Mucosa of descending colon (tissue), 3 donors: ENCODE results near the gene RPL36AL. TPM values are rescaled to one million over a fixed set of nuclear protein-coding genes. Genes with fewer than 3 reads are reported as not detected.

Source experiments
- ATAC-seq: fragments of 200-7000 bp; cut with Tn5 transposase; one replicate; pipeline ENCODE4 v1.9.1; 2020; ENCODE audit warnings: mild to moderate bottlenecking, moderate library complexity
- DNase-seq, 3 donors: peaks; one replicate each; pipeline ENCODE4 v3.0.0-alpha.2; 2020
- H3K36me3 ChIP-seq: fragments of 200-600 bp; one replicate; pipeline ENCODE4 v1.8.0; 2021; ENCODE audit warnings: low read depth, mild to moderate bottlenecking
- H3K4me1 ChIP-seq: fragments of 200-600 bp; one replicate; pipeline ENCODE4 v1.8.0; 2021; ENCODE audit warnings: low read depth, mild to moderate bottlenecking
- H3K4me3 ChIP-seq: fragments of 200-600 bp; one replicate; pipeline ENCODE4 v1.8.0; 2021; ENCODE audit warnings: mild to moderate bottlenecking
- H3K9me3 ChIP-seq: fragments of 200-600 bp; one replicate; pipeline ENCODE4 v1.8.0; 2021; ENCODE audit warnings: mild to moderate bottlenecking
- CTCF ChIP-seq: fragments of 200-600 bp; IDR thresholded peaks from one replicate; pipeline ENCODE4 v1.8.0; 2022; ENCODE audit warnings: antibody characterized with exemption, mild to moderate bottlenecking
- intact Hi-C, 2 donors: fragments of 100-400 bp; cut with DNase I in 1 of 2; cut with micrococcal nuclease in 1 of 2; formaldehyde crosslinking; loops; one replicate each; pipeline versions ENCODE4 v1.11.0 to v1.11.1; 2022; cut with DNase I, micrococcal nuclease
- total RNA-seq, 3 donors: library from RNA; stranded (reverse); fragmentation: NEBNext Ultra II Directional in 2 of 3; extraction: Animal tissue kit (Norgen Biotek cat#: 25700) in 2 of 3; gene quantifications; one replicate each; pipeline versions ENCODE4 v1.2.1 to v1.2.4, GENCODE V29; 2021 to 2023
- donor health status: DM: no; HTN: no; CAD: no; lungs with moderate emphysema.
- donor health status: DM: no; HTN: no; CAD: no.
- donor health status: DM: no; HTN: yes; CAD: no.

RPL36AL gene
- total RNA-seq, 3 donors from 2014 or later = 146 to 197 (median 178) TPM

- intact Hi-C loops = loop anchor here (5.0 to 10.0 kb wide), 2 partner anchors 130 to 133 kb away; partner anchors contain the start of gene KLHDC2 (in 2 of the 2)
- TF ChIP-seq CTCF = no peak
- peak within 1 kb of the TSS; percentile 96 for H3K4me3 ChIP-seq
- peaks cover 9% of the 10 kb centered on the region for H3K4me1 ChIP-seq
- no peaks in the 10 kb centered on the region for H3K36me3 ChIP-seq
- DNase-seq (peak; percentile 75 to 85 (median 82)), ATAC-seq (peak; percentile 70)
- H3K9me3 ChIP-seq = no peaks in the 10 kb centered on the region
These were observed 14.3 kb upstream of the RPL36AL start, which contains the start of gene DNAAF2 for GRCh38 chr14:49634547-49635334. Gene DNAAF2, minus strand, starts transcription at chr14:49635244. Its CDS starts 95 bp downstream, at chr14:49635149.

GRCh38 chr14:49633640-49634546 lies 13.5 kb upstream of the RPL36AL start:
- DNase-seq (peak; percentile 88 to 97 (median 94)), ATAC-seq (peak; percentile 93)
- intact Hi-C loops = loop anchor here (5.0 to 10.0 kb wide), 2 partner anchors 131 to 133 kb away; partner anchors contain the start of gene KLHDC2 (in 2 of the 2)
- peaks cover 9% of the 10 kb centered on the region for H3K4me1 ChIP-seq
- TF ChIP-seq CTCF = peak; percentile 86
- no peaks in the 10 kb centered on the region for H3K36me3 ChIP-seq
- no peaks in the 10 kb centered on the region for H3K9me3 ChIP-seq
- H3K4me3 ChIP-seq = peak overlapping the region; percentile 96

- intact Hi-C loops = no loop called here
- peak in 1 of 3 donors; percentile 21 for DNase-seq
These were observed 3.8 kb upstream of the RPL36AL start for GRCh38 chr14:49623941-49624839.

GRCh38 chr14:49623387-49623786 lies 3.0 kb upstream of the RPL36AL start:
- Histone ChIP-seq H3K4me3 (no peak overlapping the region), H3K36me3 (no peaks in the 10 kb centered on the region), H3K4me1 (peaks cover 39% of the 10 kb centered on the region), H3K9me3 (no peaks in the 10 kb centered on the region)
- DNase-seq = no peak
- intact Hi-C loops = no loop called here
- TF ChIP-seq CTCF = no peak
- ATAC-seq = no peak

More at GRCh38 chr14:49623941-49624839, 3.8 kb upstream of the RPL36AL start:
- no peaks in the 10 kb centered on the region for H3K9me3 ChIP-seq
- no peak for TF ChIP-seq CTCF
- H3K36me3 ChIP-seq = no peaks in the 10 kb centered on the region
- H3K4me1 ChIP-seq = peaks cover 31% of the 10 kb centered on the region
- H3K4me3 ChIP-seq = no peak overlapping the region
- ATAC-seq = peak; percentile 37
